ENCODE measurements around the gene NR6A1. TPM values are rescaled to one million over a fixed set of nuclear protein-coding genes. Genes with fewer than 3 reads are reported as not detected.

NR6A1 gene
- polyA plus RNA-seq, 2 of the 4 experiments (the other 2 are of a cell fraction): 1.7 to 3.3 TPM

DNA sequence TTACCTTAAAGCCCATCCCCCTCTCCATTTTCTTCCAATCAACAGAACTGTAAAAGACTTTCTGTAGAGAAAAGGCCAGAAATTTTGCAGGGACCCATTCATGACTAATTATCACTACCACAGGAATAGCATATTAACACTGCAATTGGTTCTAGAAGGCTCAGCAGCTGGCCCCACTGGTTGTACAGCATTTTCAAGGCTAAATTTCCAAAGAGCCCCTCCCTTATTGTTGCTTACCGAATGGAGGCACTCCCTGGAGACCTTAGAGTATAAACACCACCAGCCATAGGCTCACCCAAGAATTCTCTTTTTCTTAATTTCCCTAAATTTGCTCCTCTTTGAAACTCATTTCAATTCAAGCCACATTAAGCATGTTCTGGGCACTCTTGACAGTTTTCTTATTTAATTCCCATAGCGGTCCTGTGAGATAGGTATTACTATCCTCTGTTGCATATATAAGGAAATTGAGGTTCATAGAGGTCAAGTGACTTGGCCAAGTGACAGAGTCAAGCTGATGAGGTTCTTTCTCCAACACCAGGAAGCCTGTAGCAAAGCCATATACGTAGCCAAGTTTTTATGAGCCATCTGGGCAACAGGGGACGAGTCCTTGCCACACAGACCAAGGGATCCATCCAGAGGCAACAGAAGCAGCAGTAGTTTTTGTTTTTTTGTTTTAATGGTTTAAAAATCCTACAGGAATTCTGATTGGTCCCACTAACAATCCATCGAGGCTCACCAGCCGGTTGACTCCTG is 180.0 kb downstream of the NR6A1 start:
- ATAC-seq (no peak), FAIRE-seq (no peak), DNase-seq (ENCODE audit: low read depth in 1 of 2, low spot score in 1 of 2) (no peak)
- ChIA-PET POLR2A (no interaction called here), CTCF (interaction anchor here (1.3 to 2.1 kb wide), 3 partner anchors 16 to 29 kb away, joined by 4 to 10 read pairs (median 4); no protein-coding TSS in a partner anchor)
- no peak overlapping the region for H3K4me3 ChIP-seq
- WGBS (ENCODE audit: missing lambda C conversion rate): 85% methylated on average over 6 of the region's 6 CpGs
- no peaks in the 10 kb centered on the region for H3K9me3 ChIP-seq
- H3K27ac ChIP-seq: no peak overlapping the region
- TF ChIP-seq NFE2L2 (conservative IDR thresholded peaks at IDR 0.05; ENCODE audit: low read length) (no peak), CHD2 (IDR thresholded peaks at IDR 0.05; ENCODE audit: low read length, partially characterized antibody) (no peak), FOSL2 (IDR thresholded peaks at IDR 0.05) (no peak), FOSL2 (CRISPR knock-in tag; IDR thresholded peaks at IDR 0.05) (no peak), RNF2 (IDR thresholded peaks at IDR 0.05; ENCODE audit: borderline replicate concordance, low read depth) (no peak), MYC (IDR thresholded peaks at IDR 0.05; ENCODE audit: borderline replicate concordance, low read length) (no peak), POLR2A (IDR thresholded peaks at IDR 0.05; ENCODE audit: low read length) (no peak), FOXS1 (CRISPR knock-in tag; IDR thresholded peaks at IDR 0.05) (no peak)
- TF ChIP-seq, protein P1, sequence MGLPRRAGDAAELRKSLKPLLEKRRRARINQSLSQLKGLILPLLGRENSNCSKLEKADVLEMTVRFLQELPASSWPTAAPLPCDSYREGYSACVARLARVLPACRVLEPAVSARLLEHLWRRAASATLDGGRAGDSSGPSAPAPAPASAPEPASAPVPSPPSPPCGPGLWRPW (IDR thresholded peaks at IDR 0.05): no peak
- TF ChIP-seq, protein P2, sequence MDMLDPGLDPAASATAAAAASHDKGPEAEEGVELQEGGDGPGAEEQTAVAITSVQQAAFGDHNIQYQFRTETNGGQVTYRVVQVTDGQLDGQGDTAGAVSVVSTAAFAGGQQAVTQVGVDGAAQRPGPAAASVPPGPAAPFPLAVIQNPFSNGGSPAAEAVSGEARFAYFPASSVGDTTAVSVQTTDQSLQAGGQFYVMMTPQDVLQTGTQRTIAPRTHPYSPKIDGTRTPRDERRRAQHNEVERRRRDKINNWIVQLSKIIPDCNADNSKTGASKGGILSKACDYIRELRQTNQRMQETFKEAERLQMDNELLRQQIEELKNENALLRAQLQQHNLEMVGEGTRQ (IDR thresholded peaks at IDR 0.05): no peak
- H3K4me2 ChIP-seq: no peak overlapping the region
- peaks cover 13% of the 10 kb centered on the region; the same call in 2 of the 3 replicates for H3K4me1 ChIP-seq

DNA sequence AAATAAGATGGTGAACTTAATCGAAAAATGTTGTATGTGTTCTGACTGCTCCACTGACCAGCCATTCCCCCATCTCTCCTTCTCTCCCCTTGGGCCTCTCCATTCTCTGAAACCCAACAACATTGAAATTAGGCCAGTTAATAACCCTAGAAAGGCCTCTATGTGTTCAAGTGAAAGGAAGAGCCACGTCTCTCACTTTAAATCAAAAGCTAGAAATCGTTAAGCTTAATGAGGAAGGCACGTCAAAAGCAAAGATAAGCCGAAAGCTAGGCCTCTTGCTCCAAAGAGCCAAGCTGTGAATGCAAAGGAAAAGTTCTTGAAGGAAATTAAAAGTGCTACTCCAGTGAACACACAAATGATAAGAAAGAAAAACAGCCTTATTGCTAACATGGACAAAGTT is 186.5 kb downstream of the NR6A1 start:
- H3K9me3 ChIP-seq: no peaks in the 10 kb centered on the region
- H3K27ac ChIP-seq: no peak overlapping the region
- ATAC-seq (no peak), FAIRE-seq (no peak), DNase-seq (ENCODE audit: low read depth in 1 of 2, low spot score in 1 of 2) (no peak)
- no peak overlapping the region for H3K4me2 ChIP-seq
- TF ChIP-seq ZSCAN20 (CRISPR knock-in tag; IDR thresholded peaks at IDR 0.05) (no peak), RNF2 (IDR thresholded peaks at IDR 0.05; ENCODE audit: borderline replicate concordance, low read depth) (no peak), FOSB (CRISPR knock-in tag; IDR thresholded peaks at IDR 0.05) (no peak), MAZ (IDR thresholded peaks at IDR 0.05; ENCODE audit: borderline replicate concordance, low read depth, low read length) (no peak), HDAC2 (IDR thresholded peaks at IDR 0.05) (no peak), TFCP2L1 (CRISPR knock-in tag; IDR thresholded peaks at IDR 0.05) (no peak), HOXB5 (CRISPR knock-in tag; IDR thresholded peaks at IDR 0.05) (no peak), ESRRA (IDR thresholded peaks at IDR 0.05; ENCODE audit: borderline replicate concordance, low read length) (no peak), HEYL (CRISPR knock-in tag; IDR thresholded peaks at IDR 0.05) (no peak)
- TF ChIP-seq, protein P2 (IDR thresholded peaks at IDR 0.05): no peak
- TF ChIP-seq, protein P3, sequence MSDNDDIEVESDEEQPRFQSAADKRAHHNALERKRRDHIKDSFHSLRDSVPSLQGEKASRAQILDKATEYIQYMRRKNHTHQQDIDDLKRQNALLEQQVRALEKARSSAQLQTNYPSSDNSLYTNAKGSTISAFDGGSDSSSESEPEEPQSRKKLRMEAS (IDR thresholded peaks at IDR 0.05): no peak
- TF ChIP-seq, protein P4, sequence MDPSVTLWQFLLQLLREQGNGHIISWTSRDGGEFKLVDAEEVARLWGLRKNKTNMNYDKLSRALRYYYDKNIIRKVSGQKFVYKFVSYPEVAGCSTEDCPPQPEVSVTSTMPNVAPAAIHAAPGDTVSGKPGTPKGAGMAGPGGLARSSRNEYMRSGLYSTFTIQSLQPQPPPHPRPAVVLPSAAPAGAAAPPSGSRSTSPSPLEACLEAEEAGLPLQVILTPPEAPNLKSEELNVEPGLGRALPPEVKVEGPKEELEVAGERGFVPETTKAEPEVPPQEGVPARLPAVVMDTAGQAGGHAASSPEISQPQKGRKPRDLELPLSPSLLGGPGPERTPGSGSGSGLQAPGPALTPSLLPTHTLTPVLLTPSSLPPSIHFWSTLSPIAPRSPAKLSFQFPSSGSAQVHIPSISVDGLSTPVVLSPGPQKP (IDR thresholded peaks at IDR 0.05; ENCODE audit: low read depth, low read length): no peak
- TF ChIP-seq, protein P5, sequence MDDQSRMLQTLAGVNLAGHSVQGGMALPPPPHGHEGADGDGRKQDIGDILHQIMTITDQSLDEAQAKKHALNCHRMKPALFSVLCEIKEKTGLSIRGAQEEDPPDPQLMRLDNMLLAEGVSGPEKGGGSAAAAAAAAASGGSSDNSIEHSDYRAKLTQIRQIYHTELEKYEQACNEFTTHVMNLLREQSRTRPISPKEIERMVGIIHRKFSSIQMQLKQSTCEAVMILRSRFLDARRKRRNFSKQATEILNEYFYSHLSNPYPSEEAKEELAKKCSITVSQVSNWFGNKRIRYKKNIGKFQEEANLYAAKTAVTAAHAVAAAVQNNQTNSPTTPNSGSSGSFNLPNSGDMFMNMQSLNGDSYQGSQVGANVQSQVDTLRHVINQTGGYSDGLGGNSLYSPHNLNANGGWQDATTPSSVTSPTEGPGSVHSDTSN (IDR thresholded peaks at IDR 0.05): no peak
- CTCF ChIA-PET: interaction anchor here (0.6 to 1.6 kb wide), 6 partner anchors 11 to 127 kb away, joined by 3 to 8 read pairs (median 3); no protein-coding TSS in a partner anchor
- 88% methylated on average over 5 of the region's 5 CpGs for WGBS (ENCODE audit: missing lambda C conversion rate)
- no peak overlapping the region for H3K4me3 ChIP-seq
- no peaks in the 10 kb centered on the region for H3K4me1 ChIP-seq
- POLR2A ChIA-PET: no interaction called here

All from A549 (cell line).